Natural killer cell (primary cell): Measurements from ENCODE around the gene UBE2QL1. TPM values are rescaled to one million over a fixed set of nuclear protein-coding genes. Genes with fewer than 3 reads are reported as not detected.

Source experiments
- ATAC-seq, 3 donors: fragments of 150-1000 bp in 2 of 3; fragments of 200-7000 bp in 1 of 3; cut with Tn5 transposase; 1 replicate in 1 of 3; 2 replicates in 2 of 3; pipeline ENCODE4 v1.10.0; 2021; ENCODE audit warnings: mild to moderate bottlenecking in 2 of 3, moderate library complexity in 2 of 3
- DNase-seq, 2 donors: peaks; one replicate each; pipeline versions ENCODE4 v3.0.0 to v3.0.0-alpha.2; 2013 to 2021; ENCODE audit warnings: mixed read lengths in 1 of 2
- H3K27ac ChIP-seq: one replicate; pipeline ENCODE4 v1.5.1; 2013; ENCODE audit warnings: mild to moderate bottlenecking, low read length
- H3K27me3 ChIP-seq: one replicate; pipeline ENCODE4 v1.6.1; 2013; ENCODE audit warnings: low read length; ENCODE audit not compliant: control insufficient read depth, insufficient read depth
- H3K36me3 ChIP-seq: one replicate; pipeline ENCODE4 v1.6.1; 2013; ENCODE audit warnings: low read length; ENCODE audit not compliant: control insufficient read depth, insufficient read depth
- H3K4me1 ChIP-seq: one replicate; pipeline ENCODE4 v1.6.1; 2013; ENCODE audit warnings: low read length; ENCODE audit not compliant: control insufficient read depth, insufficient read depth
- H3K4me3 ChIP-seq: one replicate; pipeline ENCODE4 v1.5.1; 2013; ENCODE audit warnings: low read length
- H3K9me3 ChIP-seq: one replicate; pipeline ENCODE4 v1.6.1; 2013; ENCODE audit warnings: low read length; ENCODE audit not compliant: control insufficient read depth, insufficient read depth
- H3K27ac Mint-ChIP-seq, 2 donors: one replicate each; pipeline ENCODE4 v1.8.0; 2022; ENCODE audit warnings: mild to moderate bottlenecking in 2 of 2, mixed read lengths in 2 of 2, moderate library complexity in 1 of 2
- H3K27me3 Mint-ChIP-seq, 2 donors: one replicate each; pipeline ENCODE4 v1.8.0; 2022; ENCODE audit warnings: low read depth in 2 of 2, mixed read lengths in 2 of 2
- H3K36me3 Mint-ChIP-seq: one replicate; pipeline ENCODE4 v1.8.0; 2022; ENCODE audit warnings: mixed read lengths
- H3K4me1 Mint-ChIP-seq, 2 donors: one replicate each; pipeline ENCODE4 v1.8.0; 2022; ENCODE audit warnings: mixed read lengths in 2 of 2
- H3K4me3 Mint-ChIP-seq: one replicate; pipeline ENCODE4 v1.8.0; 2022; ENCODE audit warnings: mild to moderate bottlenecking, moderate library complexity, mixed read lengths
- H3K9me3 Mint-ChIP-seq, 2 donors: one replicate each; pipeline ENCODE4 v1.8.0; 2022; ENCODE audit warnings: mixed read lengths in 2 of 2
- CTCF ChIP-seq: fragments of 200-600 bp; IDR thresholded peaks from one replicate; pipeline ENCODE4 v1.8.0; 2022; ENCODE audit warnings: antibody characterized with exemption
- WGBS: methylation state at CpG from one replicate; pipeline ENCODE4 v1.1.7; 2013; ENCODE audit warnings: missing lambda C conversion rate; ENCODE audit not compliant: insufficient coverage; 5-methylcytosine and 5-hydroxymethylcytosine counted together
- intact Hi-C: fragments of 100-400 bp; cut with micrococcal nuclease; formaldehyde crosslinking; loops from one replicate; pipeline ENCODE4 v1.14.2; 2022
- total RNA-seq, 4 donors: library from RNA; stranded (reverse); fragments of 120-200 nt in 1 of 4; gene quantifications; one replicate each; pipeline versions ENCODE4 v1.2.3 to v1.2.4, GENCODE V29; 2013 to 2022

UBE2QL1 gene
- total RNA-seq, 3 donors from 2014 or later (not counting 1 experiment from before 2014, with no cell fraction given) = not detected

DNA sequence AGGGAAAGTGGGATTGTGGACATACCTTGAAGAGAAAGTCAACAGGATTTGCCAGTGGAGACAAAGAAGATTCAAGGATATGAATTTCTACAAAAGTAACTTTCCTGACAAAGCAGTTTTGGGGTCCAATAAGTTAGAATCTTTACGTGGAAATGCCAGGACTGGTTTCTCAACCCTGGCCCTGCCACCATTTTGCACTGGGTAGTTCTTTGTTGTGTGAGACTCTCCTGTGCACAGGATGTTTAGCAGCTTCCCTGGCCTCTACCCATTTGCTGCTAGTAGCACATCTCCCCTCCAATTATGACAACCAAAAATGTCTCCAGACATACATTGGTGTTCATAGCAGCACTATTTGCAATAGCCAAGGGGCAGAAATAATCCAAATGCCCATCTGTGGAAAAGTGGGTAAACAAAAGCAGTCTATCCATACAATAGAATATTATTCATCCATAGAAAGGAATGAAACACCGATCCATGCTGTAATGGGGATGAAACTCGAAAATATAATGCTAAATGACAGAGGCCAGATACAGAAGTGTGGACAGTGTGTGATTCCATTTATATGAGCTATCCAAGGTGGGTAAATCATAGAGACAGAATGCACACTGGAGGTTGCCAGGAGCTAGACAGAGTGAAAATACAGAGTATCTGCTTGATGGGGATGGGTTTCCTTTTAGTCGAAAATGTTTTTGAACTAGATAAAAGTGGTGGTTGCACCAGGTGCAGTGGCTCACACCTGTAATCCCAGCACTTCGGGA lies 92.8 kb downstream of the UBE2QL1 start:
- no peak for TF ChIP-seq CTCF
- Histone ChIP-seq H3K9me3 (no peaks in the 10 kb centered on the region), H3K4me1 (no peaks in the 10 kb centered on the region), H3K4me3 (no peak overlapping the region), H3K36me3 (no peaks in the 10 kb centered on the region), H3K27me3 (no peaks in the 10 kb centered on the region), H3K27ac (no peak overlapping the region)
- no peak for DNase-seq
- H3K36me3 Mint-ChIP-seq = no peaks in the 10 kb centered on the region
- no peaks in the 10 kb centered on the region for H3K4me1 Mint-ChIP-seq
- H3K9me3 Mint-ChIP-seq = peaks cover 0 to 5% of the 10 kb centered on the region in 2 donors
- peaks cover 9% of the 10 kb centered on the region in 2 donors for H3K27me3 Mint-ChIP-seq
- intact Hi-C loops = no loop called here
- H3K27ac Mint-ChIP-seq = no peak overlapping the region
- WGBS = 74% methylated on average over 5 of the region's 5 CpGs
- H3K4me3 Mint-ChIP-seq = no peak overlapping the region
- no peak for ATAC-seq

GRCh38 chr5:6542421-6543345 lies 94.0 kb downstream of the UBE2QL1 start:
- H3K27me3 ChIP-seq = no peaks in the 10 kb centered on the region
- no peak overlapping the region for H3K4me3 Mint-ChIP-seq
- intact Hi-C loops = no loop called here

GRCh38 chr5:6543346-6543730 lies 94.7 kb downstream of the UBE2QL1 start:
- Mint-ChIP-seq H3K27me3 (peaks cover 9% of the 10 kb centered on the region in 2 donors), H3K27ac (no peak overlapping the region), H3K36me3 (no peaks in the 10 kb centered on the region), H3K4me1 (no peaks in the 10 kb centered on the region), H3K9me3 (peaks cover 0 to 5% of the 10 kb centered on the region in 2 donors), H3K4me3 (no peak overlapping the region)
- DNase-seq (no peak), ATAC-seq (no peak)
- 90% methylated on average over 5 of the region's 6 CpGs for WGBS
- Histone ChIP-seq H3K27me3 (no peaks in the 10 kb centered on the region), H3K9me3 (no peaks in the 10 kb centered on the region), H3K36me3 (no peaks in the 10 kb centered on the region), H3K27ac (no peak overlapping the region), H3K4me1 (no peaks in the 10 kb centered on the region), H3K4me3 (no peak overlapping the region)
- no peak for TF ChIP-seq CTCF
- intact Hi-C loops = no loop called here

More at GRCh38 chr5:6542421-6543345, 94.0 kb downstream of the UBE2QL1 start:
- Mint-ChIP-seq H3K27me3 (peaks cover 9% of the 10 kb centered on the region in 2 donors), H3K27ac (no peak overlapping the region), H3K4me1 (no peaks in the 10 kb centered on the region), H3K9me3 (peaks cover 0 to 5% of the 10 kb centered on the region in 2 donors), H3K36me3 (no peaks in the 10 kb centered on the region)
- Histone ChIP-seq H3K4me1 (no peaks in the 10 kb centered on the region), H3K9me3 (no peaks in the 10 kb centered on the region), H3K36me3 (no peaks in the 10 kb centered on the region), H3K4me3 (no peak overlapping the region), H3K27ac (no peak overlapping the region)
- WGBS = 91% methylated on average over 12 of the region's 12 CpGs
- ATAC-seq (no peak), DNase-seq (no peak)
- TF ChIP-seq CTCF = no peak
